Loucy (cell line): ENCODE data around the gene SAMD13.

ENCODE experiments used
- EZH2phosphoT487 ChIP-seq: fragments of 200-600 bp; IDR thresholded peaks from 2 replicates; pipeline ENCODE4 v1.6.1; 2018; ENCODE audit warnings: antibody characterized with exemption, mild to moderate bottlenecking, moderate library complexity, borderline replicate concordance
- TF ChIP-seq, protein P1 (sequence below): fragments of 200-600 bp; sonication (generic); conservative IDR thresholded peaks from 2 replicates; pipeline ENCODE4 v1.5.1; 2014; ENCODE audit warnings: mild to moderate bottlenecking, antibody characterized with exemption, low read length

DNA sequence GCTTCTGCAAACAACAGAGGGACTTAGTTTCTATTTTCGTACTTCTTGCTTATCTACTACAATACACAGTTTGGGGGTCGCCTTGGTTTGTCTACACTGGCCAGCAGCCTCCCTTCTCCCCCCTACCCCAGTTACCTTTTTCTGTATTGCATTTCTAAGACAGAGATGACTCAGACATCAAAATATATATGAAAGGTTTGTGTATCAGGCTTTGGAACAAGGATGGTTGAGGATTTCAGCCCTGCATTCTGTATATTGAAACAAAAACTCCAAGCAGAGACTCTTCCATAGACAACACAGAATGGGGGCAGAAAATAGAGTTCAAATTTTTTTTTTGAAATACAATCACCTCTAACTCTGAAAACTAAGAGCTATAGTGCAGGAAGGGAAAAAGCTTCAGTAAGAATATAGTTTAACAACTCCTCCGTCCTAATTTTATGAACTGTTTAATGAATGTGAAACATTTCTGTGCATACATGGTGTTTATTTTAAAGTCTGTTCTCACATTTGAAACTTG is 1.9 kb downstream of the SAMD13 start:
- TF ChIP-seq, protein P1, sequence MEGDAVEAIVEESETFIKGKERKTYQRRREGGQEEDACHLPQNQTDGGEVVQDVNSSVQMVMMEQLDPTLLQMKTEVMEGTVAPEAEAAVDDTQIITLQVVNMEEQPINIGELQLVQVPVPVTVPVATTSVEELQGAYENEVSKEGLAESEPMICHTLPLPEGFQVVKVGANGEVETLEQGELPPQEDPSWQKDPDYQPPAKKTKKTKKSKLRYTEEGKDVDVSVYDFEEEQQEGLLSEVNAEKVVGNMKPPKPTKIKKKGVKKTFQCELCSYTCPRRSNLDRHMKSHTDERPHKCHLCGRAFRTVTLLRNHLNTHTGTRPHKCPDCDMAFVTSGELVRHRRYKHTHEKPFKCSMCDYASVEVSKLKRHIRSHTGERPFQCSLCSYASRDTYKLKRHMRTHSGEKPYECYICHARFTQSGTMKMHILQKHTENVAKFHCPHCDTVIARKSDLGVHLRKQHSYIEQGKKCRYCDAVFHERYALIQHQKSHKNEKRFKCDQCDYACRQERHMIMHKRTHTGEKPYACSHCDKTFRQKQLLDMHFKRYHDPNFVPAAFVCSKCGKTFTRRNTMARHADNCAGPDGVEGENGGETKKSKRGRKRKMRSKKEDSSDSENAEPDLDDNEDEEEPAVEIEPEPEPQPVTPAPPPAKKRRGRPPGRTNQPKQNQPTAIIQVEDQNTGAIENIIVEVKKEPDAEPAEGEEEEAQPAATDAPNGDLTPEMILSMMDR, result no peak
- no peak for TF ChIP-seq EZH2phosphoT487
